Stimulated activated CD8-positive, alpha-beta memory T cell treated with anti-CD3 and anti-CD28 coated beads, Interleukin-7, amount 100 ng/mL, for 4 hours (primary cell): ENCODE measurements around the gene ARSG.
"Not testable (repeated sequence)": the region's sequence is repeated elsewhere in the genome, so short reads cannot be mapped to it uniquely, and the experiment has no call there.

ENCODE experiments used
- DNase-seq, 2 donors: peaks; one replicate each; pipeline ENCODE4 v3.0.0-alpha.2; 2020; ENCODE audit warnings: low read depth in 2 of 2

ARSG gene

GRCh38 chr17:68290955-68291835, at the start of gene ARSG, which contains the start of gene SLC16A6:
Gene ARSG (plus strand): TSS chr17:68291495. CDS start chr17:68307494, 15,999 bp downstream.
Gene SLC16A6 (minus strand): TSS chr17:68291127. CDS start chr17:68278320, 12,807 bp downstream.
- peak; percentile 53 to 82 for DNase-seq

GRCh38 chr17:68246271-68247028, 44.8 kb upstream of the ARSG start:
- no peak for DNase-seq

GRCh38 chr17:68247445-68248198, 43.7 kb upstream of the ARSG start, which contains the start of gene AMZ2:
Gene AMZ2 (plus strand): TSS chr17:68248043. CDS start chr17:68250188, 2,145 bp downstream.
- DNase-seq = peak; percentile 89 to 96

GRCh38 chr17:68248199-68248825, 43.0 kb upstream of the ARSG start:
- DNase-seq = no peak

- DNase-seq = no peak
These were observed 42.4 kb upstream of the ARSG start for GRCh38 chr17:68248891-68249290.

GRCh38 chr17:68249354-68249765, 41.9 kb upstream of the ARSG start:
- DNase-seq = no peak

GRCh38 chr17:68253426-68253825, 37.9 kb upstream of the ARSG start:
- not testable (repeated sequence) for DNase-seq

GRCh38 chr17:68255151-68255550, 36.1 kb upstream of the ARSG start:
- no peak for DNase-seq

- no peak for DNase-seq
These were observed 35.4 kb upstream of the ARSG start for GRCh38 chr17:68255731-68256538.

- DNase-seq = not testable (repeated sequence)
These were observed 34.6 kb upstream of the ARSG start for GRCh38 chr17:68256701-68257100.

- no peak for DNase-seq
These were observed 33.4 kb upstream of the ARSG start for GRCh38 chr17:68257934-68258333.

GRCh38 chr17:68258890-68259647, 32.2 kb upstream of the ARSG start:
- DNase-seq = peak; percentile 64 to 69

GRCh38 chr17:68259648-68259951, 31.7 kb upstream of the ARSG start:
- DNase-seq = not testable (repeated sequence)

- no peak for DNase-seq
These were observed 31.1 kb upstream of the ARSG start for GRCh38 chr17:68260051-68260762.

GRCh38 chr17:68262467-68262866, 28.8 kb upstream of the ARSG start:
- DNase-seq = not testable (repeated sequence)

- DNase-seq = not testable (repeated sequence)
These were observed 28.1 kb upstream of the ARSG start for GRCh38 chr17:68263101-68263681.

- DNase-seq = not testable (repeated sequence)
These were observed 25.5 kb upstream of the ARSG start for GRCh38 chr17:68265833-68266232.

GRCh38 chr17:68273722-68274121, 17.6 kb upstream of the ARSG start:
- DNase-seq = no peak

GRCh38 chr17:68276339-68276738, 15.0 kb upstream of the ARSG start:
- not testable (repeated sequence) for DNase-seq
